ENCODE results near the gene PBX1.

DNA sequence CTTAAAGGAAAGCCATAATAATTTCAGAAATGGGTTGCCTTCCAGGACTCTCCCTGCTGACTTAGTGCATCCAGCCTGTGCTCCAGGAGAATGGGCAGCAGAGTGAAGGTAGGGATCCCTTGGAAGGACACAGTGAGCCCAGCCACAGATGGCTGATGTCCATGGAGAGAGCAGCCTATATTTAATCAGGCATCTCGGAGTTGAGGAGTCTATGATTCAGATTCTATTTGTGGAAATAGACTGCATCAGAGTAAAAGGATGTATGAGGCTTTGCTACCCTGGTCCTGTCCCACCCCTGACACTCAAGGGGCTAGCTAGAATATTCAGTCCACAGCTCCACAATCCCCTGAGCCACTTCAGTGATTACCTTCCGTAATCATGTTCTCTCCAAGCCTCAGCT lies 43.8 kb upstream of the PBX1 start:
- TF ChIP-seq, protein P1, sequence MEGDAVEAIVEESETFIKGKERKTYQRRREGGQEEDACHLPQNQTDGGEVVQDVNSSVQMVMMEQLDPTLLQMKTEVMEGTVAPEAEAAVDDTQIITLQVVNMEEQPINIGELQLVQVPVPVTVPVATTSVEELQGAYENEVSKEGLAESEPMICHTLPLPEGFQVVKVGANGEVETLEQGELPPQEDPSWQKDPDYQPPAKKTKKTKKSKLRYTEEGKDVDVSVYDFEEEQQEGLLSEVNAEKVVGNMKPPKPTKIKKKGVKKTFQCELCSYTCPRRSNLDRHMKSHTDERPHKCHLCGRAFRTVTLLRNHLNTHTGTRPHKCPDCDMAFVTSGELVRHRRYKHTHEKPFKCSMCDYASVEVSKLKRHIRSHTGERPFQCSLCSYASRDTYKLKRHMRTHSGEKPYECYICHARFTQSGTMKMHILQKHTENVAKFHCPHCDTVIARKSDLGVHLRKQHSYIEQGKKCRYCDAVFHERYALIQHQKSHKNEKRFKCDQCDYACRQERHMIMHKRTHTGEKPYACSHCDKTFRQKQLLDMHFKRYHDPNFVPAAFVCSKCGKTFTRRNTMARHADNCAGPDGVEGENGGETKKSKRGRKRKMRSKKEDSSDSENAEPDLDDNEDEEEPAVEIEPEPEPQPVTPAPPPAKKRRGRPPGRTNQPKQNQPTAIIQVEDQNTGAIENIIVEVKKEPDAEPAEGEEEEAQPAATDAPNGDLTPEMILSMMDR (IDR thresholded peaks at IDR 0.05; ENCODE audit: low read length): no peak
- TF ChIP-seq EZH2 (optimal IDR thresholded peaks at IDR 0.05; ENCODE audit: low read depth, low read length) (no peak), EZH2phosphoT487 (IDR thresholded peaks at IDR 0.05; ENCODE audit: low read length) (no peak)
